GM21526 (cell line): ENCODE data around the gene HOXD3.

Source experiments
- ATAC-seq: cut with Tn5 transposase; IDR thresholded peaks from one replicate; pipeline ENCODE4 v1.9.1; 2021; ENCODE audit warnings: moderate library complexity; ENCODE audit not compliant: unreplicated experiment, low FRiP score

The HOXD3 gene

GRCh38 chr2:176148751-176149421, 8.2 kb upstream of the HOXD3 start:
- no peak for ATAC-seq

DNA sequence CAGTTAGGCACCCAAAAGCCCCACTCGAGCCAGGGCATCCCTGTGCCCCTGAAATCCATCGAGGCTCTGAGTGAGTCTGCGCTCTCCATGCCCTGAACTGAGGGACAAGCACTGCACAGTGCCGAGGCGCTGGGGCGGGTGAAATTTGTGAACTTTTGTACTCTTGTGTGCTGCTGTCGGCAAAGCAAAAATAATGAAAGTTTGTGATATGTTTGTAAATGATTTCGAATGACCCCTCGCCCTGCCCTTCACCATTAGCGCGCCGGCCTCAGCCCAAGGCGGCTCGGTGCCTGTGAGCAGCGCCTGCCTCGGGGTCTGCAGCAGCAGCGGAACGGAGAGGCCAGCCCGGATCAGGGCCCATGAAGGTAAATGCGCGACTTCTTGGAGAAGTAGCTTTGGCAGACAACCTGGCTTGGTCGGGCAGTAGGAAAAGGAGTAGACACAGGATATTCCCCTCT, 7.6 kb upstream of the HOXD3 start:
- no peak for ATAC-seq

- no peak for ATAC-seq
These were observed 7.0 kb upstream of the HOXD3 start for GRCh38 chr2:176149939-176150583.

- no peak for ATAC-seq
These were observed 6.3 kb upstream of the HOXD3 start for GRCh38 chr2:176150584-176151441.

DNA sequence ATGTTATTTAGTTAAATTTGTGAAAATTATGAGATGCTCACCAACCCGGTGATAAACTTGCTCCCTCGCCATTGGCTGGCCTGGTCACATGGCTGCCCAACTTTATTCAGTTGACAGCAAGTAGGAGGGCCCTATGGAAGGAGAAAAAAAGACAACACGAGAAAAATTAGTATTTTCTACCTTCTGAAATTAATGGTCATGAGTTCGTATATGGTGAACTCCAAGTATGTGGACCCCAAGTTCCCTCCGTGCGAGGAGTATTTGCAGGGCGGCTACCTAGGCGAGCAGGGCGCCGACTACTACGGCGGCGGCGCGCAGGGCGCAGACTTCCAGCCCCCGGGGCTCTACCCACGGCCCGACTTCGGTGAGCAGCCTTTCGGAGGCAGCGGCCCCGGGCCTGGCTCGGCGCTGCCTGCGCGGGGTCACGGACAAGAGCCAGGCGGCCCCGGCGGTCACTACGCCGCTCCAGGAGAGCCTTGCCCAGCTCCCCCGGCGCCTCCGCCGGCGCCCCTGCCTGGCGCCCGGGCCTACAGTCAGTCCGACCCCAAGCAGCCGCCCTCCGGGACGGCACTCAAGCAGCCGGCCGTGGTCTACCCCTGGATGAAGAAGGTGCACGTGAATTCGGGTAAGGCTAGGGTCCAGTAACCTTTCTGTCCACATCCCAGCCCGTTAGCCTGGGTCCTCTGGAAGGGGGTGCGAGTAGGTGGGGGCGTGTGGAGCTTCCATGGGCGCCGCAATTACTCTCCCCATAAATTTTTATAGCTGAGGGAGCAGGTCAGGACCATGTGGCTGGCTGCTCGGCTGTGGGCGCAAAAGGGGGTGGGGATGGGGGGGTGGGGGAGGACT, 5.4 kb upstream of the HOXD3 start, which contains the start of gene HOXD4:
HOXD4 (plus strand) TSS at position 109 of the 846 bp plus-strand sequence; CDS start at position 193, 84 bp downstream.
- ATAC-seq: no peak

DNA sequence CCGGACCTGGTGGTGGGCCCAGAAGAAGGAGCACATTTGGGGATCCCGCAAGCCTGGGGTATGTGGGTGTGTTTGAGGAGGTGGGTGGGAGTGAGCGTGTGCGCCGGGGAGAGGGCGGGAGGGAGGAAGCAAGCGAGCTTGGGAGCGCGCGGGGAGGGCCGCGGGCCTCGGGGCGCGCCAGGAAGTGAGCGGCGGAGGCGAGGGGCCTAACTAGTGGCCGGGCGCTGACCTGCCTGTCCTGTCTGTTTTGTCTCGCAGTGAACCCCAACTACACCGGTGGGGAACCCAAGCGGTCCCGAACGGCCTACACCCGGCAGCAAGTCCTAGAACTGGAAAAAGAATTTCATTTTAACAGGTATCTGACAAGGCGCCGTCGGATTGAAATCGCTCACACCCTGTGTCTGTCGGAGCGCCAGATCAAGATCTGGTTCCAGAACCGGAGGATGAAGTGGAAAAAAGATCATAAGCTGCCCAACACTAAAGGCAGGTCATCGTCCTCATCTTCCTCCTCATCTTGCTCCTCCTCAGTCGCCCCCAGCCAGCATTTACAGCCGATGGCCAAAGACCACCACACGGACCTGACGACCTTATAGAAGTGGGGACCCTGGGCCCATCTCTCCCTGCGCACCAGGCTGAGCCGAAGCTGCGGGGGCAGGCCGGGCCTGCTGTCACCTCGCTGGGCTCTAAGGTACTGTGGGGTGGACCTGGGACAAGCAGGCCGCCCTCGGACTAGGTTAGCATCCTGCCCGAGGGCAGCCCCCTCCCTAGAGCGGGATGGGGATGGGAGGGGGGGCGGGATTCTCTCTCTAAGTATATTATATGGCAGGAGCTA, 4.5 kb upstream of the HOXD3 start:
- no peak for ATAC-seq

- ATAC-seq: no peak
These were observed 2.4 kb upstream of the HOXD3 start for GRCh38 chr2:176154576-176155252.

DNA sequence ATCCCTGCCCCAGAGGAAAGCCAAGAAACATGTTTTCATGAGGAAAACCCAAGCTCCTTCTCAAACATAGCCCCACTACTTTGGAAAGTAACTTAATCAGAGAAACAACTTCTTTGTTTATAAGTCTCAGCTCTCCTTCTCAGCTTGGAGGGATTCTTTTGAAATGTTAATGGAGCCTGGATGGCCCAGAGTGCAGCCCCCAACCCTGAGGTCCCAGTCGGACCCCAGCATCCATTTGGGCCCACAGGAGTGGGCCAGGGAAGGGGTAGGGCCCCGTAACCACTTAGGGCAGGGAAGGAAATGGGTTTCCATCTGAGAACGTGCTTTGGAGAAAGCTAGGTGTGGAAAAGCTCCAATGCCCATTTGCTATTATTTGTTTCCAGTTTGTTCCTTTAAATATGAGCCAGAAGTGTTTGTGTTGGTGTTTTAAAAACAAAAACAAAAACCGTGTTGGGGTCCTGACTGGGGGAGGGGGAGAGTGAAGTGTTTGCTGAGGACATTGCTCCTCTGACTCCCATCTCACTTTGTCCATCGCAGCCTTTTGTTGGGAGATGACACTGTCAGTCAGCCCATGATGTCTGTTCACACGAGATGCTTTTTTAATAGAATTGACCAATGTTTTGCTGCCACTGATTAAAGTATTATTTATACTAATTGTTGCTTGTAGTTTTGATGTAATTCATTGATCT, 1.6 kb upstream of the HOXD3 start:
- ATAC-seq: no peak

DNA sequence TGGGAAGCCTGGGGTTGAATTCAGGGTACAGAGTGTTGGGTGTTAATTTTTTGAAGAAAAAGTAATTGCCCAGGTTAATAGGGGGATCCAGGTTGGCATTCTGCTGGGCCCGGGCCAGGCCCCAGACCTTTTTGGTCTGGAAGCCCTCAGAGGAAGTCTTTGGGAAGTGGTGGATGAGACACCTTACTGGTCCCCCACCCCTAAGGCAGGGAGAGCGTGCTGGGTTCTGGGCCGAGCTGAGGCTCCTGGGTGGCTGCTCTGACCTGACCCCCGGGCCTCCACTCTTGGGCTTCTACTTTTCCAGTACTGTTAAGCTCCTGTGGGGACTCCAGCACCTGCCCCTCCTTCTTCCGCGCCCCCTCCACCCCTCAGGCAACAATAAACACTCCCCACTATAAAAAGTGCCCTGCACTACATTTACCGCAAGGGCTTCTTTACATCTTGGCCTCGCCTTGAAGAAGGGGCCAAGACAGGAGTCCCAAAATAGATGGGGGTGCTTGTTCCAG, 753 bp upstream of the HOXD3 start:
- no peak for ATAC-seq

DNA sequence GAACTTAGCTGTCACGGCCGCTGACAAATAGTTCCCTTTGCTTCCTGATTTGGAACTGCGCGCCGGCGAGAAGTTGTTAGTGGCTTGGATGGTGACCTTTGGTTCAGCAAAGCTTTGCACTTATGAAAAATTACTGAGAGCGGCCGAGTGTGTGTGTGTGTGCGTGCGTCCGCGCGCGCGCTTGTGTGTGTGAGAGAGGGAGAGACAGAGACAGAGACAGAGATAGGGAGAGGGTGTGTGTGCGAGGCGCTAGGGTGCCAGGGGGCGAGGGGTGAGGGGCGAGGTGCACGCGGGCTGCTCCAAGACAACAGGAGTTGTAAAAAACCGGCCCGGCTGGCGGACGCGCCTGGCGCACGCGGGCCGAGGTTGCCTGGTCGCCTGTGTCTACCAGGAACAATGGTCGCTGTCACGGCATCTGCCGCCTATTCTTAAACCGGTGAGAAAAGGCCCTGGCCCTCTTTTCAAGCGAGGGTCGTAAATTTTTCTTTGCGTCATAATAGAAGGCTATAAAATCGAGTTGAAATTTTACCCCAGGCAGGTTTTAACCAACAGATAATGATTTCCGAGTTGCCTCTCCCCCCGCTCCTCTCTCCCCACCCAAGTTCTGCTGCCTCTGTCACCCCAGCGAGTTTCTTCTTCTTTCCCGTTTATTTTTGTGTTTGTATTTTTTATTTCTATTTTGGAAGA, 535 bp downstream of the HOXD3 start:
- ATAC-seq: no peak

DNA sequence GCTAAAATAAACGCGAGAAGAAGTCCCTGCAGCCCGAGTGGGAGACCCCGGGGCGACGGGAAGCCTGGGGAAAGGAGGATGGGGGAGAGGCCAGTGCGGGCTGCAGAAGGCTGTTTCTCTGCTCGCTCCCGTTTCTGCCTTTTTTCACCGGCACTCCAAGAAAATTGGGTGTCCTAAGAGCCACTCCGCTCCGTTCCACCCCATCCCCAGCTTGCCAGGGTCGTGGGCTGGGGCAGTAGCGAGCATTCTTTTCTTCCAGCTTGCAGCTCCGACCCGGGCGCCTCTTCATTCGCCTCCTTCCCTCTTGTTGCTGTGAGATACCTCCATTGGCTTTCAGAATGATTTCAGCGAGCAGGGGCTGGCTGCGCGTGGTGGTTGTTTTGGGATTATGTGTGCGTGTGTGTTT, 1.1 kb downstream of the HOXD3 start:
- ATAC-seq: no peak

- ATAC-seq: no peak
These were observed 2.0 kb downstream of the HOXD3 start for GRCh38 chr2:176158855-176159662.

- ATAC-seq: no peak
These were observed 2.6 kb downstream of the HOXD3 start for GRCh38 chr2:176159663-176160250.

DNA sequence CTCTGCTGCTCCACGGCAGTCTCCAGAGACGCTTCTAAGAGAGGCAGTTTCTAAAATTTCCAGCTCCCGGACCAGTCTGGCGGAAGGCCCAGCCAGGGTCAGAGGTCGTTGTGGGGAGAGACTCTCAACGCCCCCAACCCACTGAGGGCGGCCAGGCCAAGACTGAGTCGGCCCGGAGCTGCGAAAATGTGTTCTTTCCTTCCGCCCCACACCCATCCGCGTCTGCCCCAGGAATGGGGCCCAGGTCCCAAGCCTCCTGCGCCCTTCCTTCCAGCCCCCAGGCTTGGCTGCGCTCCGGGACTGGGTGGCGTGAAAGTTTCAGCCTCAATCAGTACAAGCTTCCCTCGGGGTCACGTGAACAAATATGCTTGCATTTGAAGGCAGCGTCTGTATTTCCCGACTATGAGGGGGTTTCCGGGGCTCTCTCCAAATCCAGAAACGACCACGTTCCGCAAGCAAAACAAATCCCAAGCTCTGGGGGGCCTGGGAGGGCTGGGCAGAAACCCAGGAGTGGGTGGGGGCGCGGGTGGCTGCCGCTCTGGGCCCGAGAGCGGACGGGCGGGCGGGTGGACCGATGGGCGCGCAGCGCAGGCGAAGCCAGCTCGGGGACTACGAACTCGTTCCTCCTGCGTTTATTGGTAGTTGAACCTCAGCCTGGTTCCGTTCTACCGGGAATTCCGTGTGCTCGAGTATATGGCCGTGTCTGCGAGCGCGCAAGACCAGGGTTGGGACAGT, 3.3 kb downstream of the HOXD3 start:
- no peak for ATAC-seq

- no peak for ATAC-seq
These were observed 4.1 kb downstream of the HOXD3 start for GRCh38 chr2:176160986-176161824.
